Subcutaneous preadipocyte (primary cell): Measurements from ENCODE around the gene PEAK1. TPM values are rescaled to one million over a fixed set of nuclear protein-coding genes. Genes with fewer than 3 reads are reported as not detected.

Experiments
- total RNA-seq: library from RNA; depleted of rRNA; stranded (reverse); fragments of >200 nt; gene quantifications from 2 replicates; pipeline ENCODE4 v1.2.3, GENCODE V29; 2012

The PEAK1 gene
- 37.8 and 43.6 TPM in 2 replicates for total RNA-seq

GRCh38 chr15:77419836-77420609 is at the start of gene PEAK1:
Gene PEAK1 (minus strand): TSS chr15:77420104. CDS start chr15:77181926, 238,178 bp downstream.

DNA sequence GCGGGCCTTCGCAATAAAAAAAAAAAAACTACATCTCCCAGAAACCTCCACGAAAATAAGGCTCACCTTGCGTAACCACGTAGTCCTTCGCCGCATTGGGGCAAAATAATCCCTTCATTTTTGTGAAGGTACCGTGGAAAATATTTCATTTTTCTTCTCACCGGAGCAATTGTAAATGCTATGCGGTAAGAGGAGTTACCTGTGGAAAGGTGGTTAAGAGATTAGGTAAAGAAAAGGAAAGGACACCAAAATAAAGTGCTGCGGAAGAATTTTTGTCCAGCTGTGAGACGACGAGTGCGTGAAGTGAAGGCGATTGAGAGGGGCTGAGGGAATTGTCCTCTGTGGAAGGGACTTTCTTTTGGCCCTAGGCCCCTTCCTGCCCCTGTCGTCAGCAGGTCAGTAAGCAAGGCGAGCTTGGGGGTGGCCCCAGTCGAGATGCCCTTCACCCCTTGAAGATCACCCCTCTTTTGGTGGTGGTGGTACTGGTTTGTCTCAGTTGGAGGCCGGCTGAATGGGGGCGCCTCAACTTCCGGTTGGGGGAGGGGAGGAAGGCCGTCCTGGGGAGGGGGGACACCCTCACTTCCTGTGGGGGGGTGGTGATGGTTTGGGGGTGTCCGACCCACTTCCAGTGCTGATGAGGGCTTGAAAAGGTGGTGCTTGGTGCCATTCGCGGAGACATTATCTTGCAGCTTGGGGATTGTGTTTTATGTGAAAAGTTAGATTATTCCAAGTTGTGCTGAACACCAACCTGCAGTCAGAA is 886 bp upstream of the PEAK1 start, which contains the start of gene HMG20A:
Gene HMG20A, plus strand, starts transcription at position 279 of the 760 bp plus-strand sequence. CDS start 37,520 bp downstream, outside the sequence.

DNA sequence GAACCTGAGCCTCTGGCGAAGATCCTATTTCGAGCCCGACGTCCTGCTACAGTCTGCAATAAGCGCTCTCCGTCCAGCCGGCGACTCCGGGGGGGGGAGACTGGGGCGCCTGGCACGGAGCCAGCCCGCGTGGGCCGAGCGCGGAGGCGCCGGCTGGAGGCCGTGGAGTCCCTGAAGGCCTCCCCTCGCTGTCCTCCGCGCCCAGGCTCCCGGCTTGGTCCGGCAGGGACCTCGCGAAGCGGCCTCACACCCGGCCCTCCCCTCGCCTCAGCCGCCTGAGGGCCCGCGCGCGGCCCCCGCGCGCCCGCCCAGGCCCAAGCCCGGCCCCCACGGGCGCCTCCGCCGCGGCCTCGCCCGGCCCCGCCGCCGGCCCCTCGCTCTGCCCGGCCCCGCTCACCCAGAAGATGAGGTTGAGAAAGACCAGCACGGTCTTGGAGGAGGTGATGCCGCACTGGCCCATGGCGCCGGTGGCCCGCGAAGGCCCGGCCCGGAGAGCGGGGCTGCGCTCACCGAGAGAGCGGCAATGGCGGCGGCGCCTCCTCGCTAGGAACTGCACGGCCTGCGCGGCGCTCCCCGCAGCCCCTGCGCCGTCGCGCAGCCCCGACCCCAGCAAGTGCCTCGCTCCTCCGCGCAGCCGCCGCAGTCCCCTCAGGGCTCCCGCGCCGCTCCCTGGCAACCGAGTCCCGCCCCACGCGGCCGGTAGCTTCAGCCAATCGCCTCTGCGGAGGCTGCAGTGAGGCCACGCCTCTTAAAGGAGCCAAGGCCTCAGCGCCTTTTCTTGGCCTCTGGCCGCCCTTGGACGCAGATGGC is 349.2 kb downstream of the PEAK1 start, which contains the start of gene TSPAN3:
Gene TSPAN3, minus strand, starts transcription at position 615 of the 810 bp plus-strand sequence. Its CDS starts 155 bp downstream, at position 460.

Other genes starting within 250 kb of the PEAK1 start
- gene HMG20A, start 784 bp upstream of the PEAK1 start, total RNA-seq: 26.8 and 31.6 TPM in 2 replicates
- under 0.01 TPM in 1 of 2 replicates, not detected in the other for gene LINGO1, start 212.8 kb upstream of the PEAK1 start, total RNA-seq